ENCODE measurements around the gene PPARG. TPM values are rescaled to one million over a fixed set of nuclear protein-coding genes. Genes with fewer than 3 reads are reported as not detected.
"Not testable (repeated sequence)": the region's sequence is repeated elsewhere in the genome, so short reads cannot be mapped to it uniquely, and the experiment has no call there.

The PPARG gene
- total and polyA plus RNA-seq, 2 of the 13 experiments (the other 11 are each of a cell fraction or from before 2014, with no cell fraction given) = 13.9 to 58.3 TPM

DNA sequence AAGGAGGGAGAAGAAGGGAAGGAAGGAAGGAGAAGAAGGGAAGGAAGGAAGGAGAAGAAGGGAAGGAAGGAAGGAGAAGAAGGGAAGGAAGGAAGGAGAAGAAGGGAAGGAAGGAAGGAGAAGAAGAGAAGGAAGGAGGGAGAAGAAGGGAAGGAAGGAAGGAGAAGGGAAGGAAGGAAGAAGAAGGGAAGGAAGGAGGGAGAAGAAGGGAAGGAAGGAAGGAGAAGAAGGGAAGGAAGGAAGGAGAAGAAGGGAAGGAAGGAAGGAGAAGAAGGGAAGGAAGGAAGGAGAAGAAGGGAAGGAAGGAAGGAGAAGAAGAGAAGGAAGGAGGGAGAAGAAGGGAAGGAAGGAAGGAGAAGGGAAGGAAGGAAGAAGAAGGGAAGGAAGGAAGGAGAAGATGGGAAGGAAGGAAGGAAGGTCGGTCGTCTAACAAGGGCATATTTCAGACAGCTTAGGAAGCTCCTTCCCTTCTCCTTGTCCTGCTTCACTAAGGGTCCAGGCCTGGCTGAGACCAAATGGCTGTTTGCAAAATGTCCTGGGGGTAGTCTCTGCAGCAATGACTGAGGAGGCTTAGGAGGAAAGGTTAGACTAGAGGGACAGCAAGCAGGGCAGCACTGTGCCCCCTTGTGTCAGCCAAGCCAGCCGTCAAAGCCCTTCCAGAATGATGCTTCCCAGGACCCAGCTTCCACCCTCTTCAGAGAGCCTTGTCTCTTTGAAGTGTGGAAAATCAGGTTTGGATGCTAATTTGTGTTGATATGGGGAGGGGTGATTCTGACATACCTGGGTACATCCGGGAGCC, 159.7 kb downstream of the PPARG start:
- TF ChIP-seq RAD21 (CRISPR knock-in tag; IDR thresholded peaks at IDR 0.05) (0 out of 2 replicates have a peak, but pooled peaks have one; percentile 11), SMC3 (IDR thresholded peaks at IDR 0.05; ENCODE audit: low read length) (peak; percentile 47; the same call in 1 of the 2 replicates), ZNF687 (CRISPR knock-in tag; IDR thresholded peaks at IDR 0.05) (peak; percentile 18; the same call in 1 of the 2 replicates), CTCF (CRISPR knock-in tag; IDR thresholded peaks at IDR 0.05) (peak; percentile 49), STAG1 (CRISPR knock-in tag; IDR thresholded peaks at IDR 0.05) (peak; percentile 54), ZNF512 (CRISPR knock-in tag; IDR thresholded peaks at IDR 0.05) (peak; percentile 97)
- CTCF ChIA-PET (ENCODE audit: low intra/inter-chr PET ratio, low total read pairs) = interaction anchor here (1.6 kb wide), 1 partner anchor 314 kb away, joined by 3 read pairs; no protein-coding TSS in a partner anchor
- FAIRE-seq; BruUV-seq (replicated peaks); H3K27ac ChIP-seq (ENCODE audit: extremely low read length, insufficient read depth, low read length); in situ Hi-C loops (cut with HindIII; ENCODE audit: extremely low pct_ligation_motif_present, low pct_unique_long_range_greater_than_20kb); H3K79me2 ChIP-seq (ENCODE audit: insufficient read depth, low read length); H2AFZ ChIP-seq (ENCODE audit: low read length); H3K4me2 ChIP-seq (ENCODE audit: low read depth, low read length); intact Hi-C loops (cut with micrococcal nuclease; ENCODE audit: unreplicated experiment); H3K36me3 ChIP-seq (replicated peaks in 1 of 2; ENCODE audit: control insufficient read depth in 1 of 2, insufficient read depth in 2 of 2, low read length in 2 of 2); H3K27me3 ChIP-seq (ENCODE audit: control insufficient read depth in 1 of 2, insufficient read depth in 2 of 2, low read length in 2 of 2); POLR2A ChIA-PET; ATAC-seq; H3K4me3 ChIP-seq (replicated peaks in 1 of 3; ENCODE audit: insufficient read depth in 1 of 3, low read depth in 2 of 3, low read length in 3 of 3); DNase-seq (ENCODE audit: low spot score); H3K9ac ChIP-seq (ENCODE audit: insufficient read depth, low read depth, low read length); H3K9me3 ChIP-seq (ENCODE audit: low read length); H4K20me1 ChIP-seq (ENCODE audit: insufficient read depth, low read length): not testable (repeated sequence)
- 87% methylated on average over 4 of the region's 4 CpGs for WGBS (ENCODE audit: low lambda C conversion rate)
- peaks cover 79% of the 10 kb centered on the region for H3K4me1 ChIP-seq (ENCODE audit: insufficient read depth, low read length)

All from HepG2 (cell line).